ENCODE results near the gene SART1.
"Not testable (repeated sequence)": the region's sequence is repeated elsewhere in the genome, so short reads cannot be mapped to it uniquely, and the experiment has no call there.

Gene SART1

GRCh38 chr11:66015454-66015881 is 53.9 kb downstream of the SART1 start:
- DNase-seq (ENCODE audit: low spot score) = peak; percentile 68

- DNase-seq (ENCODE audit: low spot score) = no peak
These were observed 54.6 kb downstream of the SART1 start for GRCh38 chr11:66015936-66016792.

- no peak for DNase-seq (ENCODE audit: low spot score)
These were observed 55.3 kb downstream of the SART1 start for GRCh38 chr11:66016793-66017177.

GRCh38 chr11:66017321-66017720 is 55.8 kb downstream of the SART1 start:
- no peak for DNase-seq (ENCODE audit: low spot score)

- DNase-seq (ENCODE audit: low spot score) = no peak
These were observed 58.7 kb downstream of the SART1 start for GRCh38 chr11:66020212-66020611.

GRCh38 chr11:66020618-66021357 is 59.3 kb downstream of the SART1 start:
- peak; percentile 88 for DNase-seq (ENCODE audit: low spot score)

GRCh38 chr11:66022401-66023185 is 61.1 kb downstream of the SART1 start:
- peak; percentile 94 for DNase-seq (ENCODE audit: low spot score)

- DNase-seq (ENCODE audit: low spot score) = not testable (repeated sequence)
These were observed 61.6 kb downstream of the SART1 start for GRCh38 chr11:66023186-66023440.

- no peak for DNase-seq (ENCODE audit: low spot score)
These were observed 64.5 kb downstream of the SART1 start, which contains the start of gene CATSPER1 for GRCh38 chr11:66026017-66026529. Gene CATSPER1, minus strand, starts transcription at chr11:66026479. Its CDS starts 100 bp downstream, at chr11:66026379.

Measured in GM03348 (cell line).